Measurements from ENCODE around the gene NPFF.

The NPFF gene

DNA sequence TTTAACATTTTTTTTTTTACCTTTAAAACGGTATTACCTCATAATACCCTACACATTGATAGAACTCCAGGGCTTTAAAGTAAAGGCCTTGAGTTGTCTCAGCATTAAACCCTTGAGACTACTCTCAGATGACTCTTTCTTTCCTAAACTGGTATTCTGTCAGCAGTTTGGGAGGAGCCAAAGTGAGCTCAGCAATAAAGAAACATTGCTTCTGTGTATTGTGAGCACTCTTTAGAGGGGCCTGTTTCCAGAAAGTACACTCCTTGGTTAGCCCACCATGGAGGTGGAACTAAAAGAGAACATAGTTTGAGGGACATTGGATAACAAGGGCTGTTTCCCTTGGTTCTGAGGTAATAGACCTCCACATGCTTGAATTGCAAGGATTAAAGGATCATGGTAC is 28.4 kb downstream of the NPFF start:
- DNase-seq, result no peak

DNA sequence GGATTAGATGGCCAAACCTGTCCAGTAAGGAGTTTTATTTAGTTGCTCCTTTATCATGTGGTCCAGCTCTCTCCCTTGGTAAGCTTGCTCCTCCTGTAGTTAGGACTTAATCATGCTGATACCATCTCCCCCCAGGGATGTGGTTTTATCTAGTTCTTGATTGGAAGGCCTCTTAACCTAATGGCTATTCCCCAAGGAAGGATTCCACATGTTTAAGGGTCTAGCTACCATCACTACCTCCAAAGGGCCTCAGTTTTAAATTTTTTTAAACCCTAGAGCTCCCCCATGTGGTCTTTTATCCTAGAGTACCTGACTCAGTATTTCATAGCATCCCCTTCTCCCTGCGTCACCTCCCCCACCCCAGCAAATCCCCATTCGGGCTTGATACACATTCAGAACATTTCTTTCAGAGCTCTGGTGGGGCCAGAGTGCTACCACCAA is 30.5 kb downstream of the NPFF start:
- peak in 1 of 51 donors; percentile 10 for DNase-seq

DNA sequence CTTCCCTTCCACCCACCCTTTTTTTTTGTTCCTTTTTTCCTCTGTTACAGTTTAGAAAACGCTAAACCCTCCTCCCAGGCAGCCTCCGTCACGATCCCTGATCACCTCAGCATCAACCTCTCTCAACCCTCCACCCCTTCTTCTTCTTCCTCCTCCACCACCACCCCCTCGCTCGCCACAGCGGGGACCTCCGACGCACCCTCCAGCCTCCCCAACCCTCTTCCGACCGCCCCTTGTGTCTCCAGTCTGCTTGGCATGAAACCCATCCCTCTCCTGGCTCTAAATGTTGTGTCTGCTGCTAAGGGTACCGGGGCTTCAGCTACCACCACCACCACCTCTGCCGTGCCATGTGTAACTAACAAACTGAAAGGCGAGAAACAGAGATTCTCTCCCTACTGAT is 32.5 kb downstream of the NPFF start:
- DNase-seq, result no peak

DNA sequence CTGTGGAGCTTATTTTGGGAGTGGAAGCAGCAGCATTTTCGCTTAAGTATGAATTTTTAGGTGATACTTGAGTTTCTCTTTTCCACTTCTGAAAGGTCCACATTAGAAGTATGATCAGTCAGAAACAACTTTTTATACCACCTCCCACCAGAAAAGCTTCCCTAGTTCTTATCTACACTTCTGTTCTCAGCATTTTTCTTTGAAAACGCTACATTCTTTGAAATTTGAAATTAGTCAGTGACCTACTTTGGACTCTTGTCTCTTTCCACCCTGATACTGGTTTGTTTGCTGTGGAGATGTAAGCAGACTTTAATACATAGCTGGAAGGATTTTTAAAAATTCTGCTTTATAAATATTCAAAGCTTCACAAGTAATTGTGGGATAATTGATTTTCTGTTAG is 33.2 kb downstream of the NPFF start:
- DNase-seq, result no peak

DNA sequence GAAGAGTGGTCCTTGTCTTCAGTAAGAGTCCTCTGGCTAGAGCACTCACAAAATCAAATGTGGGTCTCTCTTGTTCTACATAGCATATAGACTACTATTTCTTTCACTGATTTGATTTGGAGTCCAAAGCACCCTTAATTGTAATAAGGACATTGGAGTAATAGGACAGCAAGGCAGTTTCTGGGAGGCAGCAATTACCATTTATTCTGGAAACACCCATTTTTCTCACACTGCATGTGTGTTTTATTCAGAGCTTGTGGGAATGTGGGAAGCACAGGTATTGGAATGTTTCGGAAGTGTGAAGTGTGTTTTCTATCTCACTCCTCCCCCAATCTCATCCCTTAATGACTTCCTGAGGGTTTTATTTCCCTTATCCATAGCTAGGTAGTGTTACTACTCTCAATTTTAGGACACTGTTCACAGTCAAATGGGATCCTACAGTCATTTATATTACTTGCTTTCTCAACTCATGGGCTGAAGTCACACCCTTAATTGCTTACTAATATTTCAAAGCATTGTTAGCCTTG is 35.2 kb downstream of the NPFF start:
- no peak for DNase-seq

DNA sequence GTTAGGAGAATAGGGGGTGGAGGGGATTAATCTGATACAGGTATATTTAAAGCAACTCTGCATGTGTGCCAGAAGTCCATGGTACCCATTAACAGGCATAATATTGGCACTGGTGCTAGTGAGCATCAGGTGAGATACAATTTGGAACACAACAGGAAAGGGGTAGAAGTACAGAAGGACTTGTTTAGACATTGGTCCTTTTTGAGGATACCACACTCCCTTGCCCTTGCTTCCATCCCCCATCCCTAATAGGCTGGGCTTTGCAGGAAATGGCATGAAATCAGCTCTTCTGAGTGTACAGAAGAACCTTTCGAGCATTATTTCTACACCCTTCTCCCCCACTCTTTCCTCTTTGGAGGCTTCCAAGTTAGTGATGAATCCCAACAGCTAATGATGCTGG is 39.0 kb downstream of the NPFF start:
- no peak for DNase-seq

DNA sequence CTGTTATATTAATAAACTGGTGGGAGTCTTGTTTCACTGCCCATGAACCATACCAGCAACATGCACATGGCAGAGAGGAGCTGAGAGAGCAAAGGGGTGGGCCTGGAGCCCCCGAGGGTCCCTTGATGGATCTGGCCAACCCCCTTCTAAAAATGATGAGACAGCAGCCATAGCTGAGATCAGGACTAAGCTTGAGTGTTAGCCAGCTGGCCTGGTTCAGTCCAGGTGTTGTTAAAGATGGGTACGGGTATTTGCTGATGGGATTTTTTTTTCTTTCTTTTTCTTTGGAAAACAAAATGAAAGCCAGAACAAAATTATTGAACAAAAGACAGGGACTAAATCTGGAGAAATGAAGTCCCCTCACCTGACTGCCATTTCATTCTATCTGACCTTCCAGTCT is 39.4 kb downstream of the NPFF start:
- DNase-seq, result no peak

DNA sequence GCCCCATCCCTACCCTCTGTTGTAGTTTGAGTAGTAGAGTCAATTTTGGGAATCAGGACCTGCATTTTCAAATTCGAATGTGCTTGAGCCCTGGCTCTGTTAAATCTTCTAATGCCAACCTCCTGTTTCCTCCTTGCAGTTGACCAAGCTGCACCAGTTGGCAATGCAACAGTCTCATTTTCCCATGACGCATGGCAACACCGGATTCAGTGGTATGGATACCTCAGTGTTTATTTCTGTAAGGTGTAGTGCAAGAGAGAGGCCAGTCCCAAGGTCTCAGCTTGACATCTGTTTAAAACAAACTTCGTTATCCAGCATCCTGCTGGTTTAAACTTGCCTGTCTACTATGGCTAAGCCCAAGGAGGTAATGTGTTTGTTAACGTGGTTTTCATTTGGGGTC is 40.2 kb downstream of the NPFF start:
- no peak for DNase-seq

DNA sequence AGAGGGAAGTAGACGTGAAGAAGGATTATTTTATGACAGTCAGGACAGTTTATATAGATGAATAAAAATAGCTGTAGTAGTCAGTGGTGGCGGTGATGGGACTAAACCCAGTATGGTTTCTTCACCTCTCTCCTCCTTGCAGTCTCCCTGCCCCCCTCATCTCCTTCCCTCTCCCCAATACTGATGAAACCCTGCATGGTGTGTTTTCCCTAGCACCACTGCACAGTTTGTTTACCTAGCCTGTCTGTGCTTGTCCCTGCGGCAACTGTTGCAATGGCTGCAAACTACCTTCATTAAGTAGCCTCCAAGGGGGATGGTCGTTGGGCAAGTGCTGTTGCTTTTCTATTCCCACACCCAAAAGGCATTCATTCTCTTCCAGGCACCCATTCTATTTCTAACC is 40.6 kb downstream of the NPFF start:
- DNase-seq, result no peak

DNA sequence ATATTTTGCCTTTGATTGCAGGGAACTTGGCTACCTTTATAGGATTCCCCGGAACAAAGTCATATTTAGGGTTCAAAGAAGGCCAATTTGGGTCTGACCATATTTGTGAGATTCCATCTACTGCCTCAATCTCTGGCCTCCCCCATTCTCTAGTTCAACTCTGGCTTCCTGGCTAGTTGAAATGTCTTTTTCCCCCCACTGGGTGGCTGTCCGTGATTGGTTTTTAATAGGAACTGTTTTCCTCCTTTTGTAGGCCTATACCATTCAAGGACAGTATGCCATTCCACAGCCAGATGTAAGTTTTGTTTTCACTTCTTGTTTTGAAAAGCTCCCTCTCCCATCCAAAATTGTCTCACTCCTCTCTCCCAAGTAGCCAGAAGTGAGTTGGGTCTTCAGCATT is 41.6 kb downstream of the NPFF start:
- no peak for DNase-seq

DNA sequence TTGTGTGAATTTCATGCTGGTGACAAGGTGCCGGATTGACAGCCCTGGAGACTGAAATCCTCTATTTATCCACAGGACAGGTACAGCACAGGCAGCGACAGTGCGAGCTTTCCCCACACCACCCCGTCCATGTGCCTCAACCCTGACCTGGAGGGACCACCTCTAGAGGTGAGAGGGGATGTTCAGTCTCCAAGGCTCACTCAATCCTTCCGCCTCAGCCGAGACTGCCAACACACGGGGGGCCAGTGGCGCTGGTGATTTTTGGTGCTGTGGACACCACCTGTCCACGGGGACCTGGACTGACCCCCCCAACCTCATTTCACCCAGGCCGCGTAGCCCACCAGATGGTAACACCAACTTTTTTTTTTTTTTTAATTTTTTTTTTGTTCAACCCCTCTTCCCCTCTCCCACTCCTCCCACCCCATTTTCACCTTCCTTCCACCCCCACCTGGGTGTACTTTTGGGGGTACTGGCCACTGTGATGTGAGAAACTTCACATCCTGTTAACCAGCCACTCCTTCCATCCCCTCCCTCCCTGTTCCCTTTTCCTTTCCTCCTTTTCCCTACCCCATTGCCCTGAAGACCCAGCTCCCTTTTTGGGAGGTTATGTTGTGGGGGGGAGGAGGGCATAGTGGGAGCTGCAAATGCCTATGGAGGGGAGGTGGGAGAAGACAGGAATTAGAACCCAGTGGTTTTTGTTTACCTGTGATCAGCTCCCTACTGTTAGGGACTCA is 42.4 kb downstream of the NPFF start:
- DNase-seq, result no peak

DNA sequence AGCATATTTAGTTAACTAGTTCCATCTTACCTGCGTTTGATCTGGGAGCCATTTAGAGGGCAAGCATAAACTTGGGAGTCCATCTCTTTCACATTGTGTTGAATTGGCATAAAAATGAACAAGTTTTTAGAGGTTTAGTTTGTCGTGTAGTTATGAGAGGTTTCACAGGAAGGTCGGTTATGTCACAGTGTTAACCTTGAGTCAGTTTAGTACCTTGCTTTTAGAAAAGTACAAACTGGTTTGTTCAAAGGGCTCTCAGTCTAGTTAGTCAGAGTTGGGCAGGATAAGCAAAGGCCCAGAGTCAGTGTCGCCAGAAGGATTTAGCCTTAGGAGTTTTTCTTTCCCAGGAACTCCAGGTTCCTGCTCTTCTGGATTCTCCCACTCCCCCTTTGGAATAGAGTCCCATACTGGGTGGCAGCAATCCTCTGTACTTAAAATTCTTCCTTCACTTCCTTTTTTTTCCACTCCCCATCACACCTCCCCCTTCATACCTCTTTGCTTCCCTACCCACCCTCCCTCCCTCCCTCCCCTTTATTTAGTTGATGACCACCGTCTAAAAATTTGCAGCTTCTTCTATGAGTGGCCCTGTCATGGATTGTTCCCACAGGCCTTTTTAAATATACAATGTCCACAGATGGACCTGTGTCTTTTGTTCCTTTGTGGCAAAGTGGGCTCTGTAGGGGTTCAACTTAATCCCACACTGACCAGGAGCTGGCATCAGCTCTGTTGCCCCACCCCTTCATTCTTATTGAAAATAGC is 43.3 kb downstream of the NPFF start:
- no peak for DNase-seq

DNA sequence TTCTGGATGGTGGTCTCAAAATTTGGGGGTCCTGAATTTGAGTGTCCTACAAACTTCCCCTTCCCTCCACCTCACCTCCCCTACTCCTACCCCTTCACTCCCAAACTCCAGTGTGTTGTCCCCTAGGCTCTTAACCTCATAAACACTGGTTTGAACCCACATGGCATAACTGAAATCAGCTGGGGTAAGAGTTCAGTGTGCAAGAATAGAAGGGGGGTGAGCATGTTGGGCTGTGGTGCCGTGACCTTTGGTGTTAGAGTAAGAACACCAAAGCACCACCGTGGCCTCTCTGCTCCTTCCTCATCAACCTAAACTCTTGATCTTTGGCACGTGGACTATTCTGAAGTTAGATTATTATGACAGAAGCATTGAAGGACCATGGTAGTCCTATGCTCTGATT is 44.3 kb downstream of the NPFF start:
- DNase-seq, result no peak

DNA sequence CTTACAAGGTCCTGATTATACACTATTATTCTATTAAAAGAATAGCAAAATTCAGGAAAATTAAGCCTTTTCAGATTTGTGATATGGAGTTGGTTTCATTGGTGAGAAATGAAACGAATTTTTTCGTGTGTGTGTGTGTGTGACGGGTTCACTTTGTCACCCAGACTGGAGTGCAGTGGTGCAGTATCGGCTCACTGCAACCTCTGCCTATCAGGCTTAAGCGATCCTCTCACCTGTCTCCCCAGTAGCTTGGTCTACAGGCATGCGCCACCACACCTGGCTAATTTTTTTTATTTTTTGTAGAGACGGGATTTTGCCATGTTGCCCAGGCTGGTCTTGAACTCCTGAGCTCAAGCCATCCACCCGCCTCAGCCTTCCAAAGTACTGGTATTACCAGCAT is 45.7 kb downstream of the NPFF start:
- no peak for DNase-seq

DNA sequence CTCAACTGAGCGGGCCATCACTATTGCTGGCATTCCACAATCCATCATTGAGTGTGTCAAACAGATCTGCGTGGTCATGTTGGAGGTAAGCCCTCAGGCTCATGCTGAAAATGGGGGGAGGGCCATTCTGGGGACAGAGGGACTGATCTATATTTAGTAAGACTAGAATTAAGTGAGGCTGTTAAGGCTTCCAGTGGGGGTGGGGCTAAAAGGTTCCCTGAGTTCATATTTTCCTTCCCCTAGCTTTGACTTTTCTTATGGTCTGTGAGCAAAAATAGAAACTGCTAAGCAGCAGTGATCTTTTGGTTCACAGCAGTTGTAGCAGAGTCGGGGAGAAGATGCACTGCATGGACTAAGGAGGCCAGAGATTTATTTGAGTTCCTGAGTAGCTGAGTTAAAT is 46.2 kb downstream of the NPFF start:
- DNase-seq, result no peak

DNA sequence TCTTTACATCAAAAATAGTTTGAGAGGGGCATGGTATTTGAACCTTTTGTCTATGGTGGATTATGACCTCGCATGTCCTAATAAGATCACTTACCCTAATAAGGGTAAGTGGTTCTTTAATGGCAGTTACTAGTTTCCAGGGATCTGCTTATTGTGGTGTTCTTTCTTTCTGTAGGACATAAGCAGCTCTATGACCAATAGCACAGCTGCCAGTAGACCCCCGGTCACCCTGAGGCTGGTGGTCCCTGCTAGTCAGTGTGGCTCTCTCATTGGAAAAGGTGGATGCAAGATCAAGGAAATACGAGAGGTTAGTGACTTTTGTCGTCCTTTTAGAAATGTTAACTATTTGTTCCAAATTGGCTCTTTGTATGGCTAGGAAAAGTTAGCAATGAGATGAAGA is 48.2 kb downstream of the NPFF start:
- no peak for DNase-seq

Measured in hypothalamus (tissue), 51 donors.